Amniotic stem cell (primary cell): Measurements from ENCODE around the gene EIF5A2.
"Not testable (repeated sequence)": the region's sequence is repeated elsewhere in the genome, so short reads cannot be mapped to it uniquely, and the experiment has no call there.

Source experiments
- DNase-seq: peaks from one replicate; lab custom pipeline; 2025; lab: John Stamatoyannopoulos, UW

EIF5A2 gene

GRCh38 chr3:170896781-170897180, 11.7 kb downstream of the EIF5A2 start:
- DNase-seq: no peak

DNA sequence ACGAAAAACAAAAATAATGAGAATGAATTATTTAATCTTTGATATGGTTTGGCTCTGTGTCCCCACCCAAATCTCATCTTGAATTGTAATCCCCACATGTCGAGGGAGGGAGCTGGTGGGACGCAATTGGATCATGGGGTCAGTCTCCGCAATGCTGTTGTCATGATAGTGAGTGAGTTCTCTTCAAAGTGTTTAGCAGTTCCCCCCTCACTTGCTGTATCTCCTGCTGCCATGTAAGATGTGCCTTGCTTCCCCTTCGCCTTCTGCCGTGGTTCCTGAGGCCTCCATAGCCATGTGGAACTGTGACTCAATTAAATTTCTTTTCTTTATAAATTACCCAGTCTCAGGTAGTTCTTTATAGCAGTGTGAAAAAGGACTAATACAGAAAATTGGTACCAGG, 12.1 kb downstream of the EIF5A2 start:
- DNase-seq: not testable (repeated sequence)

DNA sequence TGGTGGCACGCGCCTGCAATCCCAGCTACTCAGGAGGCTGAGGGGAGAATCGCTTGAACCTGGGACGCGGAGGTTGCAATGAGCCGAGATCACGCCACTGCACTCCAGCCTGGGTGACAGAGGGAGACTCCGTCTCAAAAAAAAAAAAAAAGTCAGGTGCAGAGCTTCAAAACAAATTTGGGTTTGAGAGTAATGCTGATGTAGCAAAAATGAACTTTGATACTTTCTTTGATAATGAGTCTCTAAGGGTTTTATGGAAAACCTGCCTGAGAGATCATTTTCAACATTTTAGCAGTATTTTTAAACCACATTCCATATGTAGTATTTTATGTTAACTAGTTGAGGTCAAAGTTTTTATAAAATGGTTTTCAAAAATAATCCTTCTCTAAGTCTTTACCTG, 14.5 kb downstream of the EIF5A2 start:
- no peak for DNase-seq

DNA sequence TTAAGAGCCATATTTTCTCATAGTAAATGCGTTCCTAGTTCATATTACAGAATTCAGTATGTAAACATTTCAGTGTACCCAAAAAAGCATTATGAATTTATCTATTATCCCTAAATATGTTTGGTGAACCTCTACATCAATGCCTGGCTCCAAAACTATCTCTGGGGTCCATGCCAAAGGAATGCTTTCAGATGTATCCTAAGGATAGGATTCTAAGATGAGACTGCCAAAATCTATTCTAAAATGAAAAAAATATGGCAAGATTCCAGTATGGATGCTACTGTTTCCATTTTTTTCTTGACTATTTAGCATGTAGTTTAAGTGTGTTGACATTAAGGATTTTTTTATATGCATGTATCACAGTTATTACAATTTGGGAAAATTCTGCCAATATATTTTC, 18.8 kb downstream of the EIF5A2 start:
- no peak for DNase-seq

DNA sequence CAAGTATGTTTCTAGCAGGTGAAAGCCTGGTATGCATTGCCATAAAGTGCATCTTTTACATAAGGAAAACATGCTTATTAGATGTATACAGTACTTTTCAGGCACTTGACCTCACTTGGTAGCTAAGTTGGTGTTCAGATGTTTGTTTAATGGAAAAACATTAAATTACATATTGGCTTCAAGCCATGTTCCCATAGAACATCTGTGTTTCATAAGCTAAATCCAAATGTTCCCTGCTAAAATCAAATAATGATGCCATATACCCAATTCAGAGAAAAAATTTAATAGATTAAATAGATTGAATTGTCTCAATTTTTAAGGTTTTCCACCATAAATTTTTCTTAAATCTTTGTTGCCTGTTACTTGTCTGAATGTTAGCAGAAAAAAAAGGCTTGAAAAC, 19.3 kb downstream of the EIF5A2 start:
- DNase-seq: no peak

DNA sequence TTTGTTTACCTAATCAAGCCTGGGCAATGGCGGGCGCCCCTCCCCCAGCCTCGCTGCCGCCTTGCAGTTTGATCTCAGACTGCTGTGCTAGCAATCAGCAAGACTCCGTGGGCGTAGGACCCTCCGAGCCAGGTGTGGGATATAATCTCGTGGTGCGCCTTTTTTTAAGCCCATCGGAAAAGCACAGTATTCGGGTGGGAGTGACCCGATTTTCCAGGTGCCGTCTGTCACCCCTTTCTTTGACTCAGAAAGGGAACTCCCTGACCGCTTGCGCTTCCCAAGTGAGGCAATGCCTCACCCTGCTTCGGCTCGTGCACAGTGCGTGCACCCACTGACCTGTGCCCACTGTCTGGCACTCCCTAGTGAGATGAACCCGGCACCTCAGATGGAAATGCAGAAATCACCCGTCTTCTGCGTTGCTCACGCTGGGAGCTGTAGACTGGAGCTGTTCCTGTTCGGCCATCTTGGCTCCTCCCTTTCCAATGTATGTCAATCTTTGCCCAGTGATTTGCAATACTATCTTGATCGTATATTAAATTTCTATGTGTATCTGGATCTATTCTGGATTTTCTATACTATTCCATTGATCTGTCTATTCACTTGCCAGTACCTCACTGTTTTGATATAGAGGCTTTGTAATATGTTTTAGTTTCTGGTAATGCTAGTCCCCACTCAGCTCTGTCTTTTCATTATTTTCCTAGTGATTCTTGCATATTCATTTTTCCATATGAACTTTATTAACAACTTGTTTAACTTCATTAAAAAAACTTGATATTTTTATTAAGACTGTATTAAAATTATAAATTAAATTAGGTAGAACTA, 24.1 kb downstream of the EIF5A2 start:
- DNase-seq: not testable (repeated sequence)

DNA sequence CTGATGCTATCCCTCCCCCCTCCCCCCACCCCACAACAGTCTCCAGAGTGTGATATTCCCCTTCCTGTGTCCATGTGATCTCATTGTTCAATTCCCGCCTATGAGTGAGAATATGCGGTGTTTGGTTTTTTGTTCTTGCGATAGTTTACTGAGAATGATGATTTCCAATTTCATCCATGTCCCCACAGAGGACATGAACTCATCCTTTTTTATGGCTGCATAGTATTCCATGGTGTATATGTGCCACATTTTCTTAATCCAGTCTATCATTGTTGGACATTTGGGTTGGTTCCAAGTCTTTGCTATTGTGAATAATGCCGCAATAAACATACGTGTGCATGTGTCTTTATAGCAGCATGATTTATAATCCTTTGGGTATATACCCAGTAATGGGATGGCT, 29.7 kb downstream of the EIF5A2 start:
- DNase-seq: not testable (repeated sequence)

GRCh38 chr3:170877311-170877710, 31.1 kb downstream of the EIF5A2 start:
- DNase-seq: not testable (repeated sequence)

- DNase-seq: no peak
Observed at GRCh38 chr3:170876537-170876936, 31.9 kb downstream of the EIF5A2 start.

DNA sequence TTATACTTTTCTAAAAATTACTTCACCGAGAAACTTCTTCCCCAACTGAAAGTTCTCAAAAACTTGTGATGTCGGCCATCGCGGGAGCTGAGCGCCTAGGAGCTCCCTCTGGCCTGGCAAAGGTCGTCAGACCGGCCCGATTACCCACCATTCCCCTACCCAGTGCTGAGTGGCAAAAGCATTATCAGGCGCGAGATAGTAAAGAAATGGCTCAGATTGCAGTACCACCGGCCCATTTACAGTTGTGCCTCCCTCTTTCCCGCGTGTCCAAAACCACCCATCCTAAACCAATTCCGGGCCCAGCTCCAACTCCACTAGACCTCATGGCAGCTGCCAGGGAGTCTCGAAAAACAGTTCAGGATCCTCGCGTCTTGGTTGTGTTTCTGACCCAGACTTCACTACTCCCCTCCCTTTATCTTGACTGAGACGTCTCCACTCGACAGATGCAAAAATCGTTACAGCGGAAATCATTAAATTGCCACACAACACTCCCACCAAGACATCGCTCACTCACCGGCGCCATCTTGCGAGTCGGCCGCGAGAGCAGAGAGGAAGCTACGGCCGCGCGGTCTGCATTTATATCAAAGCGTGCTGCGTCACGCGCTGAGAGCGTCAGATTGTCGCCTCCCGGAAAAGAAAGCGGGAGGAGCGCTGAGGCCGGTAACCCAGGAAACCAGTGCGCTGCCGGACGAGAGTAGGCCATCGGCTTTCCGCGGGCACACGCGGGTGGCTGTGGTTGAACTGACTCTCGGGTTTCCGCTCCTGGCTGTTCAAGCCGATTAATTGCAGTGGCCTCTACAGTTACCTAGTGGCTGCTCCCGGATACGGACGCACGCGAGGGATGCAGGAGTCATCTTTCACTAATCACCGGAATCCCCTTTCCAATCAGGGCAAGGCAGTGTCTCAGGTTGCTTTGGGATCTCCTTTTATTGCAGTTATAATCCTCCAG, 38.5 kb downstream of the EIF5A2 start, which contains the start of gene RPL22L1:
Gene RPL22L1 (minus strand): TSS at position 551 of the 949 bp plus-strand sequence. CDS start 28 bp downstream, at position 523.
- DNase-seq: no peak

GRCh38 chr3:170869239-170869590, 39.2 kb downstream of the EIF5A2 start:
- no peak for DNase-seq

DNA sequence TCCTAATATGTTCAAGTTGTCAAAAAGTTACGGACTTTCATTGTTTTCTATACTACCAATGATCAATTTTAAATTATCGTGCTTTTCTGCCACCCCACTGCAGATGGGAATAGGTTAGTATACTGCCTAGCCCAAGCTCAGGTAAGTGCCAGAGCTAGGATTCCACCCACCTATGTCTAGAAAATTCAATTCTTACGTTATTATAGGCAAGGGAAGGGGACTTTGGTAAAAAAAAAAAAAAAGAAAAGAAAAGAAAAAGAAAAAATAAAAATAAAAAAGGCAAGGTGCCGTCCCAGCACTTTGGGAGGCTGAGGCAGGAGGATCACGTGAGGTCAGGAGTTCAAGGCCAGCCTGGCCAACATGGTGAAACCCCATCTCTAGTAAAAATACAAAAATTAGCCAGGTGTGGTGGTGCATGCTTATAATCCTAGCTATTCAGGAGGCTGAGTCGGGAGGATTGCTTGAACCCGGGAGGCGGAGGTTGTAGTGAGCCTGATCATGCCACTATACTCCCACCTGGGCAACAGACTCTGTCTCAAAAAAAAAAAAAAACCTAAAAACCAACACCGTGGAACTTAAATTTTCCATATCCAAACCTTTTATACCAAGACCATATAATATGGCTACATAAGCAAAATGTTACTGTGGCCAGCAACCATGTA, 39.7 kb downstream of the EIF5A2 start:
- no peak for DNase-seq

- no peak for DNase-seq
Observed at GRCh38 chr3:170867143-170867937, 41.1 kb downstream of the EIF5A2 start.

DNA sequence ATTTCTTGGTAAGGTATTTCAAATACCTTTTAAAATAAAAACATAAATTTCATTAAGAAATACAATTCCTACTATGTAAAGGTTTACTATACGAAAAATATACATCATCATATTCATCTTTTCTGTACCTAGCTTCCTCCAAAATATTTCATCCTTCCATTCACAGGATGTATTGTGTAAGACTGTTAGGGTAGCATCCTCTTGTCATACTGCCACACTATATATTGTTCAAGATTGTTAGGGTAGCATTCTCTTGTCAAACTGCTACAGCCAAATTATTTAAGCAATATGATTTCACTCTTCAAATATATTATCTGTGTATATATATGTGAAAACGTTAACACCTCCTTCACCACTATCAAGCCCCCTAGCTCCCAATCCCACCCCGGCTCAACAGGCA, 41.9 kb downstream of the EIF5A2 start:
- DNase-seq: no peak

DNA sequence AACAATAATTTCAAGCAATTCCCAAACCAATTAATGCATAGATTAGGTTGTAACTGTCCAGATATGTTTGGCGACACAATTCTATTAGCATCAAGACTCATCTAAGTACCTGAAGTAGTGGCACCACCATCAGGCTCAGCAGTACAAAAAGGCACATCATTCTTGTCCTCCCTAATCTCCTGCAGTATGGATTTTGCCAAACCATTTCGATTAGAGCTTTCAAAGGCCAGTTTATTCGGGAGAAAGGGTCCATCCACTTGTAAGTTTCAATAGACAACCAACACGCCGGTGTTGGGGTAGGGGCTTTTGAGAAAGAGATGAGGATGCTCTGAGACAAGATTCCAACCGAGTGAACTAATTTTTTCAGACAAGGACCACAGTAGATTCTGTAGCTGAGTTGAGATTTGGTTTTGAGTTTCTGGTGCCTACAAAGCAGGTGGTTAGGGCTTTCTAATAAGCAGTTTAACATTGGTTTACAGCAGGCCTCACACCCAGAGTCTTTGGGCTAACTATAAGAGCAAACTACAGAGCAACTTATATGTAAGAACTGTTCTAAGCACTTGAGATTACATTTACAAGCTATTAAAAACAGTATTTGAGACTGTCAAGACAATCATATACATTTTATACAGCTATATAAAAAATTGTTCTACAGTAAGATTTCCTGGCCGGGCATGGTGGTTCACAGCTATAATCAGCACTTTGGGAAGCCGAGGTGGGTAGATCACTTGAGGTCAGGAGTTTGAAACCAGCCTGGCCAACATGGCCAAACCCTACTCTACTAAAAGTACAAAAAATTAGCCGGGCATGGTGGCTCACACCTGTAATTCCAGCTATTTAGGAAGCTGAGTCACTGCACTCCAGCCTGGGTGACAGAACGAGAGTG, 43.0 kb downstream of the EIF5A2 start:
- no peak for DNase-seq

DNA sequence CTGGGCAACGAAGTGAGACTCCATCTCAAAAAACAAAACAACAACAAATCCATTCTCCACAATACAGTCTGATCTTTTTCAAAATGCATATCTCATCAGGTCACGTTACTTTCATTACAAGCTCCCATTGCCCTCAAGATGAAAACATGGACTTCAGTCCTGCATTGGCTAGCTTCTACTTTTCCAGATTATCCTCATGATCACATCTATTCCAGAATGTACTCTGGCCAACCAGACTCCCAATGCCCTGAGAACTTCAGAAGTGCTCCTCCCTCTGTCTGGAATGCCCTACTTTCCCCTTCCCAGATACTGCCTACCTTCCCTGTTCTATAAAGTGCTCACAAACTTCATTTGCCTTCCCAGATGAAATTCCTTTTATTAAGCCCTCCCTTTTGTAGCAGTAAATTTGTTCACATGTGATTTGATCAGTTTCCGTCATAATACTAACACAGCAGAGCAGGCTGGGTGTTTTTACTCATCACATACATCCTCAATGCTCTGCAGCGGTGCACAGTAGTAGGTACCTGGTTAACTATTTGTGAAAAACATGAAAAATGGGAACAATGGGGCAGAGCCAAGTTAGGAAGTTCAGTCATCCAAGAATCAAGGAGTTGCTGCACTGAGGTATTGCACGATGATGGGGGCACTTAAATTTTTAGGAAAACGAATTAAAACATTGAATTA, 43.8 kb downstream of the EIF5A2 start:
- no peak for DNase-seq

DNA sequence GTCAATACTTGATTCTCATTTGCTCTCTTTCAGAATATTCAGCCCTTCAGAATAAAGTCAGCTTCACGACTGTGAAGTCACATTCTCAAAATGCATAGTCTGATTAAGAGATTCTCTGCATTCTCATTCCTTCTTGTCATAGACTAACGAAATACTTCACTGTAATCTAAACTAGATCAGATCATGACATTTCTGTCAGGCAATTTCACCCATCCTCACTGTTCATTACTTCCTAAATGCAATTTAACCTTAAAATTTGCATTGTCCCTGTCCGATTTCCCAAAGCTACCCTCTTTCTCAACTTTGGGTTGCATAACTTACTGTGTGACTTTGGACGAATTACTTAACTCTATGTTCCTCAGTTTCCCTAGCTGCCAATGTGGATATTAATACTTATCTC, 44.6 kb downstream of the EIF5A2 start:
- no peak for DNase-seq

DNA sequence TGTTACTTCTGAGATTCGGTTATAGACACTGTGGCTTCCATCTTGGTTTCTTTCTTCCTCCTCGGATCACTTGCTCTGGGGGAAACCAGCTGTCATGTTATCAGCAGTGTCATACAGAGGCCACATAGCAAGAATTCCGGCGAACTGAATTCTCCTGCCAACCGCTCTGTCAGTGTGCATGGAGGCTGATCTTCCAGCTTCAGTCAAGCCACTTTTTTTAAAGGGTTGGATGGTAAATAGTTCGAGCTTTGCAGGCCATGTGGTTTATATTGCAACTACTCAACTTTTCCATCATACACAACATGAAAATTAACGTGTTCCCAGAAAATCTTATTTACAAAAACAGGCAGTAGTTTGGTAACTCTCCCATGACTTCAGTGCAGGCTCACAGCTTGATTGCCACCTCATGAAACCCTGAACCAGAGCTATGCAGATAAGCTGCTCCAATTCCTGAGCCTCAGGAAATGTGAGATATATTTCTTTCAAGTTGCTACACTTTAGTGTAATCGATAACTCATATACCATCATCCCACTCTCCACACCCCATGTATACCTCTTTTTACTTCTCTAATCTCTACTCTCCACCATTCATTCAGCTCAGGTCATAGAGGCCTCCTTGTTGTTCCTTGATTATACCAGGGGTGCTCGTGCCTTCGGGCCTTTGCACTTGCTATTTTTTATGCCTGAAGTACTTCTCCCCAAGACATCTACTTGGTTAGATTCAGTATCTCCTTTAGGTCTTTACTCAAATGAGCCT, 45.6 kb downstream of the EIF5A2 start:
- no peak for DNase-seq

DNA sequence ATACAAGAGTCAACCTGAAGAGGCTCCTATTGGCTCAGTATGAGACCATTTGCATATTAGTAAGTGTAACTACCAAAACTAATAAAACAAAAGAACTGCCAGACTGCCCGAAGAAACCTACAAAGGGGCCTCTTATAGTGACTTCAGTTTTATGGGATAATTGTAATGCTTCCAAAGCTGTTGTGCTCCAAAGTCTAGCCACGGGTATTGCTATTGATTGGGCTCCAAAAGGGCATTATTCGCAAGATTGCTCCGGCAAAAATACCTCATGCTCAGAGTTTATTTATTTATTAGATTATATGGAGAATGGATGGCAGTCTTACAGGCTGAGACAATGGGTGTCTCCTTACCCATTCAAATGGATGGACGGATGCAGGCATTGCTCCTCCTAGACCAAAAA, 49.8 kb downstream of the EIF5A2 start:
- DNase-seq: no peak
